Upper lobe of left lung (tissue), 6 donors: ENCODE results near the gene CTTN. TPM values are rescaled to one million over a fixed set of nuclear protein-coding genes. Genes with fewer than 3 reads are reported as not detected.

Source experiments
- ATAC-seq, 2 donors: fragments of 200-7000 bp; cut with Tn5 transposase; one replicate each; pipeline ENCODE4 v1.9.1; 2022; ENCODE audit warnings: mild to moderate bottlenecking in 2 of 2, moderate library complexity in 2 of 2; ENCODE audit not compliant: low FRiP score in 2 of 2
- DNase-seq, 2 donors: peaks; one replicate each; pipeline ENCODE4 v3.0.0-alpha.2; 2019 to 2020
- H3K27ac ChIP-seq, 4 donors: fragments of 200-600 bp; sonication (generic); one replicate each; pipeline ENCODE4 v1.5.1; 2016 to 2019
- H3K27me3 ChIP-seq, 4 donors: fragments of 200-600 bp; sonication (generic); one replicate each; pipeline ENCODE4 v1.5.1; 2017 to 2019
- H3K36me3 ChIP-seq, 4 donors: fragments of 200-600 bp; sonication (generic); one replicate each; pipeline ENCODE4 v1.5.1; 2016 to 2019
- H3K4me1 ChIP-seq, 4 donors: fragments of 200-600 bp; sonication (generic); one replicate each; pipeline ENCODE4 v1.5.1; 2018 to 2019
- H3K4me3 ChIP-seq, 4 donors: fragments of 200-600 bp; sonication (generic); one replicate each; pipeline ENCODE4 v1.5.1; 2017 to 2019; ENCODE audit warnings: mild to moderate bottlenecking in 2 of 4, moderate library complexity in 1 of 4
- H3K9me3 ChIP-seq, 4 donors: fragments of 200-600 bp; sonication (generic); one replicate each; pipeline ENCODE4 v1.5.1; 2018 to 2019
- CTCF ChIP-seq, 6 experiments: fragments of 450-650 bp in 4 of 6; fragments of 200-600 bp in 2 of 6; sonication (generic) in 2 of 6; IDR thresholded peaks; one replicate each; pipeline ENCODE4 v1.5.1; 2016 to 2019; ENCODE audit warnings: antibody characterized with exemption in 6 of 6
- EP300 ChIP-seq, 4 donors: sonication (generic); formaldehyde crosslinking; IDR thresholded peaks; one replicate each; pipeline ENCODE4 v1.5.1; 2017; ENCODE audit warnings: antibody characterized with exemption in 4 of 4, control low read depth in 2 of 4
- POLR2A ChIP-seq, 4 donors: fragments of 450-650 bp; IDR thresholded peaks; one replicate each; pipeline ENCODE4 v1.5.1; 2016 to 2017; ENCODE audit warnings: antibody characterized with exemption in 4 of 4, mild to moderate bottlenecking in 2 of 4
- POLR2AphosphoS5 ChIP-seq, 2 donors: sonication (generic); formaldehyde crosslinking; IDR thresholded peaks; one replicate each; pipeline ENCODE4 v1.5.1; 2017; ENCODE audit warnings: antibody characterized with exemption in 2 of 2
- WGBS, 2 donors: methylation state at CpG; one replicate each; pipeline ENCODE4 v1.1.5; 2017 to 2018; 5-methylcytosine and 5-hydroxymethylcytosine counted together
- total RNA-seq, 6 donors: library from RNA; depleted of rRNA in 4 of 6; stranded (reverse); fragments of >200 nt in 4 of 6; gene quantifications; one replicate each; pipeline versions ENCODE4 v1.1.0 to v1.2.1, GENCODE V29; 2016 to 2021
- donor health status: DM: no; HTN: no; CAD: no; lungs with moderate emphysema.
- donor health status: DM: no; HTN: yes; CAD: no; lungs with severe emphysema.

CTTN gene
- total RNA-seq, 6 donors from 2014 or later = 175 to 413 (median 218) TPM

- WGBS, 2 donors = 86 to 87% methylated on average over 9 to 13 of the region's 13 CpGs
- no peak for TF ChIP-seq CTCF (IDR thresholded peaks at IDR 0.05)
- no peak for TF ChIP-seq EP300 (IDR thresholded peaks at IDR 0.05)
- TF ChIP-seq POLR2AphosphoS5 (IDR thresholded peaks at IDR 0.05) = no peak
- TF ChIP-seq POLR2A (IDR thresholded peaks at IDR 0.05) = no peak
- Histone ChIP-seq H3K27me3 (no peaks in the 10 kb centered on the region), H3K9me3 (no peaks in the 10 kb centered on the region), H3K36me3 (peaks cover 12 to 80% (median 64%) of the 10 kb centered on the region in 4 donors), H3K4me1 (no peaks in the 10 kb centered on the region), H3K4me3 (no peak overlapping the region), H3K27ac (no peak overlapping the region)
- DNase-seq (no peak), ATAC-seq (no peak)
Observed at GRCh38 chr11:70435361-70435760, 37.0 kb downstream of the CTTN start.

DNA sequence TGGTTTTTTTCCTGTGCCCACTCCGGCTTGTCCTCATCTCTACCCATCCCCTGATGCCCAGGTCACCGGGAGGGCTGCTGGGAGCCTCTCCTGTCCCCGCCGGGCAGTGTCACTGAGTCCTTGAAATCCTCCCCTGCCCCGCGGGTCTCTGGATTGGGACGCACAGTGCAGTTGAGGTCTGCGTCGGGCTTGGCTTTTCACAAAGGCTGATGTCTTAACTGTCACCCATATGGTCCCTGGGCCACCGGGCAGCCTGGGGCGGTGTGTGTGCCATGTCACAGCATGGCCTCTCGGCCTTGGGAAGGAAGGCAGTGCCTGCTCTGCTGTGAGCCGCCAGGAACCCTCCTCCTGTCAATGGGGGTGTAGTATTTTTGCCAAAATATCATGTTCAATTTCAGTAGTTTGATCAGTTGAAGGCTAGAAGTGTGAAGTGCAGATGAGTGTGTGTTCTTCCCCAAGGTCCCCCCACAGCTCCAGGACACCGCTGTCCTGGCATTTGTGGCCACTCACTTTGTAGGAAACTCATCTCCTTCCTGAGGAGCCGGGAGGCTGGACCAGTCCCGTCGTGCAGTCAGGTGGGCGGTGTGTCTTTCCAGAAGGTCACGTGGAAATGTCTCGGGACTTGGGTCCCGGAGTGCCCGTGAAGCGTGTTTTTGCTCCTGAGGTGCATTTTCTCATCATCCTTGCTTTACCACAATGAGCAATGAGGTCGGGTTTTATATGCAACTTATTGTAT, 37.6 kb downstream of the CTTN start:
- Histone ChIP-seq H3K27me3 (no peaks in the 10 kb centered on the region), H3K9me3 (no peaks in the 10 kb centered on the region), H3K4me3 (no peak overlapping the region), H3K4me1 (no peaks in the 10 kb centered on the region), H3K36me3 (peaks cover 7 to 74% (median 58%) of the 10 kb centered on the region in 4 donors), H3K27ac (no peak overlapping the region)
- TF ChIP-seq POLR2A (IDR thresholded peaks at IDR 0.05) (no peak), POLR2AphosphoS5 (IDR thresholded peaks at IDR 0.05) (no peak), CTCF (IDR thresholded peaks at IDR 0.05) (no peak)
- DNase-seq (no peak), ATAC-seq (no peak)
- WGBS, 2 donors = 94 to 95% methylated on average over 5 to 24 of the region's 24 CpGs

DNA sequence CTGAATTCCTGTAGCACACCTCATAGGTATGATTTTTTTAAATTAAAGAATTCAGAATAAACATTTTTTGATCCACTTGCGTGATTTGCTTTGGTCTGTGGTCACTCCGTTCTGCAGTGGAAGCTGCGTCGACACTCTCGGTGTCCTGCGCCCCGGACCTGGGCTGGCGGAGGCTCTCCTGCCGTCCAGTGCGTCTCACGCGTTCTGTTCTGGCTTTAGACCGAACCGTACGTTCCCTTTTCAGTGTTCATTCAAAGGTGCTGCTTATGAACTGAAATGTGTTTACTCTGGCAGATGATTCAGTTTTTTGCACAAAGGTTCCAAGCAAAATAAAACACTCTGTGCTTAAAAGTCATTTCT, 38.2 kb downstream of the CTTN start:
- ATAC-seq = no peak
- H3K4me1 ChIP-seq = no peaks in the 10 kb centered on the region
- H3K4me3 ChIP-seq = no peak overlapping the region
- TF ChIP-seq CTCF (IDR thresholded peaks at IDR 0.05) (no peak), POLR2AphosphoS5 (IDR thresholded peaks at IDR 0.05) (no peak), EP300 (IDR thresholded peaks at IDR 0.05) (no peak), POLR2A (IDR thresholded peaks at IDR 0.05) (no peak)
- whole genome bisulfite sequencing, 2 donors = 94 to 95% methylated on average over 15 of the region's 15 CpGs
- H3K36me3 ChIP-seq = peaks cover 7 to 68% (median 53%) of the 10 kb centered on the region in 4 donors
- H3K27me3 ChIP-seq = no peaks in the 10 kb centered on the region
- H3K9me3 ChIP-seq = no peaks in the 10 kb centered on the region
- no peak for DNase-seq
- H3K27ac ChIP-seq = no peak overlapping the region

DNA sequence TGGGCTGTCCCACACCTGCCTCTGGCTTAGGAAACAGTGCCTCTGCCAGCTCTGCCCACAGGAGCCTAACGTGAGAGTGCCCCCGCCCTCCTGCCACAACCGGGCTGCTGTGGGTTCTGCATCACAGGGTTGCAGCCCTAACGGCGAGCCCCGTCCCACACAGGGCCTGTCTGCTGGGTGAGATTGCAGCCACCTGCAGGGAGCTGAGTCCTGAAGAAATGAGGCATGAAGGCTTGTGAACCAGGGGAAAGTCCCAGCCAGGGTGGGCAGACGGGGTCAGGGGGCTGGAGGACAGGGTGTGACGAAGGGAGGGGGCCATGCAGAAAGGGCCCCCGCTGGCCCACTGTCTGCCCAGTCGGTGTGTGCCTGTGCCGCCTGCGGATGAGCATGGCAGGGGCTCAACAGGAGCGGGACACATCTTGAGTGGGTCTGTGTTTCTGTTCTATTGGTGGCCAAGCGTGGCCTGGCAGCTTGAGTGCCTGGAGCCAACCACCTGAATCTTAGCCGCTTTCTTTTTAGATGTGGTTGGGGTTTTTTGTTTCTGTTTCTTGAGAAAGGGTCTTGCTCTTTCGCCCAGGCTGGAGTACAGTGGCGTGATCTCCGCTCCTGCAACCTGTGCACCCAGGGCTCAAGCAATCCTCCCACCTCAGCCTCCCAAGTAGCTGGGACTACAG, 38.9 kb downstream of the CTTN start:
- DNase-seq (no peak), ATAC-seq (no peak)
- Histone ChIP-seq H3K4me3 (no peak overlapping the region), H3K27me3 (no peaks in the 10 kb centered on the region), H3K27ac (no peak overlapping the region), H3K4me1 (no peaks in the 10 kb centered on the region), H3K36me3 (peaks cover 7 to 61% (median 46%) of the 10 kb centered on the region in 4 donors), H3K9me3 (no peaks in the 10 kb centered on the region)
- WGBS, 2 donors = 86 to 88% methylated on average over 13 to 18 of the region's 18 CpGs
- TF ChIP-seq POLR2A (IDR thresholded peaks at IDR 0.05) (no peak), POLR2AphosphoS5 (IDR thresholded peaks at IDR 0.05) (no peak), CTCF (IDR thresholded peaks at IDR 0.05) (no peak), EP300 (IDR thresholded peaks at IDR 0.05) (no peak)
